Coronary artery (tissue), 2 donors: Measurements from ENCODE around the gene SHLD1.

Source experiments
- DNase-seq: peaks from one replicate; pipeline ENCODE4 v3.0.0-alpha.2; 2017; ENCODE audit warnings: low spot score
- H3K27ac ChIP-seq, 2 donors: fragments of 200-600 bp; sonication (generic); one replicate each; pipeline ENCODE4 v1.5.1; 2016 to 2019
- H3K4me3 ChIP-seq: fragments of 200-600 bp; sonication (generic); 2 replicates; pipeline ENCODE4 v1.5.1; 2016; ENCODE audit warnings: mild to moderate bottlenecking, moderate library complexity
- CTCF ChIP-seq: fragments of 200-600 bp; sonication (generic); IDR thresholded peaks from one replicate; pipeline ENCODE4 v1.5.1; 2019; ENCODE audit warnings: antibody characterized with exemption

The SHLD1 gene

GRCh38 chr20:5807431-5807830, 57.2 kb downstream of the SHLD1 start:
- no peak for TF ChIP-seq CTCF

GRCh38 chr20:5808901-5809300, 58.7 kb downstream of the SHLD1 start:
- DNase-seq: no peak
- Histone ChIP-seq H3K4me3 (no peak overlapping the region), H3K27ac (no peak overlapping the region)
- TF ChIP-seq CTCF: no peak

More at GRCh38 chr20:5807431-5807830, 57.2 kb downstream of the SHLD1 start:
- H3K27ac ChIP-seq: no peak overlapping the region
- no peak overlapping the region for H3K4me3 ChIP-seq
- no peak for DNase-seq

- Histone ChIP-seq H3K4me3 (no peak overlapping the region), H3K27ac (no peak overlapping the region)
- DNase-seq: no peak
- no peak for TF ChIP-seq CTCF
Measured at GRCh38 chr20:5809495-5809894, 59.3 kb downstream of the SHLD1 start.

GRCh38 chr20:5810800-5811422, 60.7 kb downstream of the SHLD1 start:
- no peak for DNase-seq
- H3K27ac ChIP-seq: no peak overlapping the region
- no peak overlapping the region for H3K4me3 ChIP-seq
- no peak for TF ChIP-seq CTCF

- H3K4me3 ChIP-seq: no peak overlapping the region
Measured at GRCh38 chr20:5811746-5812145, 61.5 kb downstream of the SHLD1 start.

GRCh38 chr20:5818346-5818681, 68.1 kb downstream of the SHLD1 start:
- no peak overlapping the region for H3K4me3 ChIP-seq
- DNase-seq: no peak
- H3K27ac ChIP-seq: no peak overlapping the region
- no peak for TF ChIP-seq CTCF

More at GRCh38 chr20:5811746-5812145, 61.5 kb downstream of the SHLD1 start:
- H3K27ac ChIP-seq: no peak overlapping the region
- no peak for TF ChIP-seq CTCF
- DNase-seq: no peak

- Histone ChIP-seq H3K27ac (no peak overlapping the region), H3K4me3 (no peak overlapping the region)
- no peak for TF ChIP-seq CTCF
- DNase-seq: no peak
Measured at GRCh38 chr20:5820738-5821137, 70.5 kb downstream of the SHLD1 start.
